ENCODE results near the gene UBE2Q1.

Gene UBE2Q1

GRCh38 chr1:154586641-154587040 is 28.2 kb upstream of the UBE2Q1 start:
- TF ChIP-seq CTCF (conservative IDR thresholded peaks at IDR 0.05) (no peak), ZFX (IDR thresholded peaks at IDR 0.05) (no peak)
- no peak overlapping the region for H3K27ac ChIP-seq

GRCh38 chr1:154586231-154586630 is 27.8 kb upstream of the UBE2Q1 start:
- no peak overlapping the region for H3K27ac ChIP-seq

GRCh38 chr1:154584267-154584994 is 26.0 kb upstream of the UBE2Q1 start:
- no peak overlapping the region for H3K27ac ChIP-seq
- TF ChIP-seq ZFX (IDR thresholded peaks at IDR 0.05), result no peak
- no peak for TF ChIP-seq CTCF (conservative IDR thresholded peaks at IDR 0.05)

More at GRCh38 chr1:154586231-154586630, 27.8 kb upstream of the UBE2Q1 start:
- no peak for TF ChIP-seq ZFX (IDR thresholded peaks at IDR 0.05)

GRCh38 chr1:154583773-154584172 is 25.3 kb upstream of the UBE2Q1 start:
- no peak for TF ChIP-seq ZFX (IDR thresholded peaks at IDR 0.05)
- TF ChIP-seq CTCF (conservative IDR thresholded peaks at IDR 0.05), result no peak
- no peak overlapping the region for H3K27ac ChIP-seq

GRCh38 chr1:154582885-154583284 is 24.4 kb upstream of the UBE2Q1 start:
- H3K27ac ChIP-seq, result no peak overlapping the region
- no peak for TF ChIP-seq ZFX (IDR thresholded peaks at IDR 0.05)

- no peak for TF ChIP-seq ZFX (IDR thresholded peaks at IDR 0.05)
- TF ChIP-seq CTCF (conservative IDR thresholded peaks at IDR 0.05), result no peak
- no peak overlapping the region for H3K27ac ChIP-seq
Measured at GRCh38 chr1:154581766-154582165, 23.3 kb upstream of the UBE2Q1 start.

GRCh38 chr1:154579374-154579773 is 20.9 kb upstream of the UBE2Q1 start:
- no peak overlapping the region for H3K27ac ChIP-seq
- TF ChIP-seq CTCF (conservative IDR thresholded peaks at IDR 0.05) (no peak), ZFX (IDR thresholded peaks at IDR 0.05) (no peak)

- no peak overlapping the region for H3K27ac ChIP-seq
- TF ChIP-seq CTCF (conservative IDR thresholded peaks at IDR 0.05), result no peak
- TF ChIP-seq ZFX (IDR thresholded peaks at IDR 0.05), result no peak
Measured at GRCh38 chr1:154578058-154578418, 19.6 kb upstream of the UBE2Q1 start.

Data from C4-2B (cell line).